Measurements from ENCODE around the gene CCL2. TPM values are rescaled to one million over a fixed set of nuclear protein-coding genes. Genes with fewer than 3 reads are reported as not detected.
A peak's percentile ranks its signal among the peaks of the same experiment; 100 is the strongest.
"Not testable (repeated sequence)": the region's sequence is repeated elsewhere in the genome, so short reads cannot be mapped to it uniquely, and the experiment has no call there.

The CCL2 gene
- total RNA-seq, 1 donor from 2014 or later, result not detected

DNA sequence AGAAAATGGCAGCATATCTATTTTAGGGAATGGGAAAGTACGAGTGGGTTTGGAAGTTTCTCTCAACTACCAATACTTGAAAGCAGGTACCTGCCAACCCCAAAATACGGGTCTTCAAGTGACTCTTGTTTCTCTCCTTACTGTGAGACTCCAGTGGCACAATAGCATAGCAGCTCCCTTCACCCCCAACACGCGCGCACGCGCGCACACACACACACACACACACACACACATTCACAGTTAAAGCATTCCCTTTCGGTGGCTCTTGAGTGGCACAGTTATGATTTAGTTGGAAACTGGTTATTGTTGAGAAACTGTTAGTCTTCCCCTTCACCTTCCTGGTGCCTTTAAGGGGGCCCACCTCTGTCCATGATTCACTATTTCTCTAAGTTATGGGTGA lies 30.0 kb upstream of the CCL2 start:
- FAIRE-seq (no peak), DNase-seq (ENCODE audit: low read depth) (no peak)
- Histone ChIP-seq H3K27me3 (ENCODE audit: control insufficient read depth, insufficient read depth, low read length) (no peaks in the 10 kb centered on the region), H3K36me3 (ENCODE audit: control insufficient read depth, insufficient read depth, low read length) (no peaks in the 10 kb centered on the region), H3K4me3 (ENCODE audit: low read depth, low read length) (no peak overlapping the region)
- TF ChIP-seq, protein P1, sequence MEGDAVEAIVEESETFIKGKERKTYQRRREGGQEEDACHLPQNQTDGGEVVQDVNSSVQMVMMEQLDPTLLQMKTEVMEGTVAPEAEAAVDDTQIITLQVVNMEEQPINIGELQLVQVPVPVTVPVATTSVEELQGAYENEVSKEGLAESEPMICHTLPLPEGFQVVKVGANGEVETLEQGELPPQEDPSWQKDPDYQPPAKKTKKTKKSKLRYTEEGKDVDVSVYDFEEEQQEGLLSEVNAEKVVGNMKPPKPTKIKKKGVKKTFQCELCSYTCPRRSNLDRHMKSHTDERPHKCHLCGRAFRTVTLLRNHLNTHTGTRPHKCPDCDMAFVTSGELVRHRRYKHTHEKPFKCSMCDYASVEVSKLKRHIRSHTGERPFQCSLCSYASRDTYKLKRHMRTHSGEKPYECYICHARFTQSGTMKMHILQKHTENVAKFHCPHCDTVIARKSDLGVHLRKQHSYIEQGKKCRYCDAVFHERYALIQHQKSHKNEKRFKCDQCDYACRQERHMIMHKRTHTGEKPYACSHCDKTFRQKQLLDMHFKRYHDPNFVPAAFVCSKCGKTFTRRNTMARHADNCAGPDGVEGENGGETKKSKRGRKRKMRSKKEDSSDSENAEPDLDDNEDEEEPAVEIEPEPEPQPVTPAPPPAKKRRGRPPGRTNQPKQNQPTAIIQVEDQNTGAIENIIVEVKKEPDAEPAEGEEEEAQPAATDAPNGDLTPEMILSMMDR (IDR thresholded peaks at IDR 0.05; ENCODE audit: insufficient read depth, low read length, severe bottlenecking), result no peak

DNA sequence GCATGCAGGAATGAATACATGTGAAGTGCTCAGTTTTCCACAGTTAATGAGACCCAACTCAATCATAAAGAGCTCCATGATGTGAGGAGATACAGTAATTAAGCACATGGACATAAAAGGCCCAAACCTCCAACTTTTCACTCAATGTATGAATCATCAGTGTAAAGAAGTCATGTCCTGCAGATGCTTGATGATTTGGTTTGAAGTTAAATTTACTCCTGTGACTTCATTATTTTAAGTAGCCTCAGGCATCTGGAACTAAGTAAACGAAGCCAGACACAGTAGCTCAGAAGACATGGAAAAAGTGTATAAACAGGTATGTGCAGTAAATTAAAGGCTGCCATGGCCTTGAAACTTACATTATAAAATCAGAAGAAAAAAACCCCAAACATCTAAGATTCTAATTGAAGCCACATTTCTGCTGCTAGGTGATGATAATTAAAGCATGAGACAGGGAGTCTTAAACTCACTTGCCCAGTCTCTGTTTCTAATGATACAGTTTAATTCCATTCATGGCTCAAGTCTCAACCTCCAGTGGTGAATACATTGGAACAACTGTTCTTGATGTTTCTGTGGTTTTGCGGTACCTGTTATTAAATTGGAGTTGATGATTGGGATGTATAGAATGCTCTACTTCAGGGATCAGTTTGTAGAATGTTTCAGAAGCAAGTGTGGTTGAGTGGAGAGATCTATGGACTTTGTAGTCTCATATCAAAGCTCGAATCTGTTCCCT lies 28.9 kb upstream of the CCL2 start:
- no peak overlapping the region for H3K4me3 ChIP-seq (ENCODE audit: low read depth, low read length)
- FAIRE-seq, result no peak
- no peaks in the 10 kb centered on the region for H3K36me3 ChIP-seq (ENCODE audit: control insufficient read depth, insufficient read depth, low read length)
- peak; percentile 17 for DNase-seq (ENCODE audit: low read depth)
- no peaks in the 10 kb centered on the region for H3K27me3 ChIP-seq (ENCODE audit: control insufficient read depth, insufficient read depth, low read length)
- TF ChIP-seq, protein P1 (IDR thresholded peaks at IDR 0.05; ENCODE audit: insufficient read depth, low read length, severe bottlenecking), result no peak

DNA sequence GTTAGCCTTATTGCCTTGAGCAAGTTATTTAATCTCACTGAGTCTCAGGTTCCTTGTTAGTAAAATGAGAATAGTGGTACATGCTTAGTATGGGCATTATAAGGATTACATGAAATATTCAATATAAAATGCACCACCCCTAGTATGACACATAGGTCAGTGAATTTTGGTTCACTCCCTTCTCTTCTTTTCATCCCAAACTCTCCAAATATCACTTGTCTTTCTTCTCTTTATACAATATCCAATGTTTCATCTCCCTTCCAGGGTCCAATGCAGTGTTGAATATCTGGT lies 28.4 kb upstream of the CCL2 start:
- H3K27me3 ChIP-seq (ENCODE audit: control insufficient read depth, insufficient read depth, low read length), result no peaks in the 10 kb centered on the region
- TF ChIP-seq, protein P1 (IDR thresholded peaks at IDR 0.05; ENCODE audit: insufficient read depth, low read length, severe bottlenecking), result no peak
- FAIRE-seq (no peak), DNase-seq (ENCODE audit: low read depth) (no peak)
- H3K4me3 ChIP-seq (ENCODE audit: low read depth, low read length), result no peak overlapping the region
- H3K36me3 ChIP-seq (ENCODE audit: control insufficient read depth, insufficient read depth, low read length), result no peaks in the 10 kb centered on the region

DNA sequence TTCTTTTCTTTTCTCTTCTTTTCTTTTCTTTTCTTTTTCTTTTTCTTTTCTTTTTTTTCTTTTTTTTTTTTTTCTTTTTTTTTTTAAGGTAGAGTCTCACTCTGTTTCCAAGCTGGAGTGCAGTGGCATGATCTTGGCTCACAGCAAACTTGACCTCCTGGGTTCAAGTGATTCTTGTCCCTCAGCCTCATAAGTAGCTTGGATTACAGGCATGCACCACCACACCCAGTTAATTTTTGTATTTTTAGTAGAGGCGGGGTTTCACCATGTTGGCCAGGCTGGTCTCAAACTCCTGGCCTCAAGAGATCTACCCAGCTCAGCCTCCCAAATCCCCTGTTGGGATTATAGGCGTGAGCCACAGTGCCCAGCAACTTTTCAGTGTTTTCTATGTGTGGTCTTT lies 27.8 kb upstream of the CCL2 start:
- not testable (repeated sequence) for FAIRE-seq; H3K36me3 ChIP-seq (ENCODE audit: control insufficient read depth, insufficient read depth, low read length); H3K4me3 ChIP-seq (ENCODE audit: low read depth, low read length); H3K27me3 ChIP-seq (ENCODE audit: control insufficient read depth, insufficient read depth, low read length); DNase-seq (ENCODE audit: low read depth)

DNA sequence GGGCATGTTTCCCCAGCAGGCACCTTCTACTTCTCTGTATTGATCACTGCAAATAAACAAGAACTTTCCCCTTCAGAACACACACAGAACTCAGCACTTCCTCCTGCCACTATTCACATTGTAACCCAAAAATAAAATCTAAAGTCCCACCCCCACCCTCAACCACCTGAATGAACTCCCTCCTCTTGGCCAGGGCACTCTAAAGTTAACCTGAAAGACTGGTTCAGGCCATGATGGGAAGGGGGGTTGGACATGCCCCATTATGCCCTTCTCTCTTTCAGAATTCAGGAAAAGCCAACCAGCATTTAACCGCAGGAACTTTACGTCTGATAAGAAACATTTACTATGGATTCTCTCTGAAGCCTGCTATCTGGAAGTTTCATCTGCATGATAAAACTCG lies 27.4 kb upstream of the CCL2 start:
- DNase-seq (ENCODE audit: low read depth), result no peak
- TF ChIP-seq, protein P1 (IDR thresholded peaks at IDR 0.05; ENCODE audit: insufficient read depth, low read length, severe bottlenecking), result no peak
- FAIRE-seq, result no peak
- H3K36me3 ChIP-seq (ENCODE audit: control insufficient read depth, insufficient read depth, low read length), result no peaks in the 10 kb centered on the region
- H3K4me3 ChIP-seq (ENCODE audit: low read depth, low read length), result no peak overlapping the region
- no peaks in the 10 kb centered on the region for H3K27me3 ChIP-seq (ENCODE audit: control insufficient read depth, insufficient read depth, low read length)

DNA sequence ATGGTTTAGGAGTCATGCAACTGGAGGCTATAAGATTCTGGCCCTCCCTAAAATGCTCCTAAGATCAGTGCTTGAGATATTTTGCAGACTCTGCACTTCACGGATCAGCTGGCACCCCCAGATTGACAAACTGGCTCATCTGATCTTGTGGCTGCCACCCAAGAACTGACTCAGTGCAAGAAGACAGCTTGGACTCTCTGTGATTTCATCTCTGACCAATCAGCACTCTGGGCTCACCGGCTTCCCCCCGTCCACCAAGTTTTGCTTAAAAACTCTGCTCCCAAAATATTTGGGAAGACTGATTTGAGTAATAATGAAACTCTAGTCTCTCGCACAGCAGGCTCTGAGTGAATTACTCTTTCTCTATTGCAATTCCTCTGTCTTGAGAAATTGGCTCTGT lies 26.3 kb upstream of the CCL2 start:
- Histone ChIP-seq H3K36me3 (ENCODE audit: control insufficient read depth, insufficient read depth, low read length) (no peaks in the 10 kb centered on the region), H3K4me3 (ENCODE audit: low read depth, low read length) (no peak overlapping the region), H3K27me3 (ENCODE audit: control insufficient read depth, insufficient read depth, low read length) (no peaks in the 10 kb centered on the region)
- TF ChIP-seq, protein P1 (IDR thresholded peaks at IDR 0.05; ENCODE audit: insufficient read depth, low read length, severe bottlenecking), result no peak
- FAIRE-seq, result no peak
- no peak for DNase-seq (ENCODE audit: low read depth)
